GM23338 (cell line): ENCODE data around the gene DTWD1. TPM values are rescaled to one million over a fixed set of nuclear protein-coding genes. Genes with fewer than 3 reads are reported as not detected.

ENCODE experiments used
- ATAC-seq: fragments of 200-7000 bp; cut with Tn5 transposase; 3 replicates; pipeline ENCODE4 v1.9.1; 2020
- DNase-seq: peaks from one replicate; pipeline ENCODE4 v3.0.0-alpha.2; 2015; ENCODE audit warnings: low spot score
- H2AFZ ChIP-seq: fragments of 200-600 bp; sonication (generic); 2 replicates; pipeline ENCODE4 v1.8.0; 2016; ENCODE audit warnings: antibody characterized with exemption, mild to moderate bottlenecking, moderate library complexity
- H3F3A ChIP-seq: fragments of 200-600 bp; sonication (generic); replicated peaks from 2 replicates; pipeline ENCODE4 v1.8.0; 2017; ENCODE audit warnings: antibody characterized with exemption, mixed run types, low read depth
- H3K27ac ChIP-seq: fragments of 200-600 bp; sonication (generic); 2 replicates; pipeline ENCODE4 v1.6.1; 2016; ENCODE audit warnings: low read depth
- H3K27me3 ChIP-seq: fragments of 200-600 bp; sonication (generic); 2 replicates; pipeline ENCODE4 v1.8.0; 2016; ENCODE audit warnings: mild to moderate bottlenecking, mixed run types, moderate library complexity; ENCODE audit not compliant: insufficient read depth
- H3K36me3 ChIP-seq: fragments of 200-600 bp; sonication (generic); 2 replicates; pipeline ENCODE4 v1.8.0; 2016; ENCODE audit warnings: mild to moderate bottlenecking; ENCODE audit not compliant: insufficient read depth
- H3K4me1 ChIP-seq: fragments of 200-600 bp; sonication (generic); 2 replicates; pipeline ENCODE4 v1.8.0; 2016; ENCODE audit warnings: mild to moderate bottlenecking, moderate library complexity; ENCODE audit not compliant: insufficient read depth
- H3K4me2 ChIP-seq: fragments of 200-600 bp; sonication (generic); 2 replicates; pipeline ENCODE4 v1.7.1; 2017; ENCODE audit warnings: mixed run types
- H3K4me3 ChIP-seq: fragments of 200-600 bp; sonication (generic); 2 replicates; pipeline ENCODE4 v1.6.1; 2016; ENCODE audit warnings: mixed run types
- H3K79me2 ChIP-seq: fragments of 200-600 bp; sonication (generic); replicated peaks from 2 replicates; pipeline ENCODE4 v1.8.0; 2017; ENCODE audit warnings: mild to moderate bottlenecking; ENCODE audit not compliant: insufficient read depth
- H3K9me2 ChIP-seq: fragments of 200-600 bp; sonication (generic); 2 replicates; pipeline ENCODE4 v1.8.0; 2017; ENCODE audit not compliant: insufficient read depth
- H4K20me1 ChIP-seq: fragments of 200-600 bp; sonication (generic); replicated peaks from 2 replicates; pipeline ENCODE4 v1.8.0; 2017; ENCODE audit warnings: mild to moderate bottlenecking; ENCODE audit not compliant: insufficient read depth
- H3K27ac Mint-ChIP-seq: 2 replicates; pipeline ENCODE4 v1.8.0; 2020; ENCODE audit warnings: inconsistent platforms, mild to moderate bottlenecking, moderate library complexity, mixed read lengths
- H3K27me3 Mint-ChIP-seq: 3 replicates; pipeline ENCODE4 v1.8.0; 2022; ENCODE audit warnings: low read depth, mild to moderate bottlenecking, moderate library complexity, mixed read lengths, inconsistent platforms; ENCODE audit not compliant: insufficient read depth, poor library complexity
- H3K36me3 Mint-ChIP-seq: 3 replicates; pipeline ENCODE4 v1.8.0; 2021; ENCODE audit warnings: low read depth, mild to moderate bottlenecking, inconsistent platforms, moderate library complexity, mixed read lengths
- H3K4me1 Mint-ChIP-seq: 3 replicates; pipeline ENCODE4 v1.8.0; 2020; ENCODE audit warnings: mild to moderate bottlenecking, inconsistent platforms, mixed read lengths
- H3K4me3 Mint-ChIP-seq: 3 replicates; pipeline ENCODE4 v1.8.0; 2021; ENCODE audit warnings: moderate library complexity, mild to moderate bottlenecking, inconsistent platforms, mixed read lengths
- H3K9me3 Mint-ChIP-seq: 3 replicates; pipeline ENCODE4 v1.8.0; 2020; ENCODE audit warnings: moderate library complexity, mild to moderate bottlenecking, inconsistent platforms, mixed read lengths
- CREB1 ChIP-seq: fragments of 250-450 bp; sonication (Bioruptor Pico); IDR thresholded peaks from 2 replicates; pipeline ENCODE4 v1.5.0; 2020; ENCODE audit warnings: low read depth, mild to moderate bottlenecking, moderate library complexity
- EZH2 ChIP-seq: fragments of 200-600 bp; sonication (generic); IDR thresholded peaks from one replicate; pipeline ENCODE4 v1.8.0; 2017; ENCODE audit warnings: antibody characterized with exemption, mild to moderate bottlenecking, low read depth; ENCODE audit not compliant: unreplicated experiment
- EZH2phosphoT487 ChIP-seq: fragments of 200-600 bp; sonication (generic); IDR thresholded peaks from one replicate; pipeline ENCODE4 v1.8.1; 2018; ENCODE audit warnings: antibody characterized with exemption; ENCODE audit not compliant: unreplicated experiment
- JUNB ChIP-seq: IDR thresholded peaks from one replicate; pipeline ENCODE4 v1.6.1; 2016; ENCODE audit warnings: antibody characterized with exemption; ENCODE audit not compliant: unreplicated experiment
- NANOG ChIP-seq: IDR thresholded peaks from 2 replicates; pipeline ENCODE4 v1.6.1; 2016; ENCODE audit warnings: antibody characterized with exemption, borderline replicate concordance
- POLR2AphosphoS5 ChIP-seq: IDR thresholded peaks from 2 replicates; pipeline ENCODE4 v1.6.1; 2016; ENCODE audit warnings: antibody characterized with exemption, low read depth
- STAT1 ChIP-seq: IDR thresholded peaks from one replicate; pipeline ENCODE4 v1.6.1; 2016; ENCODE audit warnings: antibody characterized with exemption; ENCODE audit not compliant: unreplicated experiment
- ZNF114 ChIP-seq: fragments of 250-450 bp; sonication (Bioruptor Pico); IDR thresholded peaks from 2 replicates; pipeline ENCODE4 v1.5.0; 2020; ENCODE audit warnings: mild to moderate bottlenecking, moderate library complexity
- ZNF331 ChIP-seq: fragments of 250-450 bp; sonication (Bioruptor Pico); IDR thresholded peaks from 2 replicates; pipeline ENCODE4 v1.5.0; 2020; ENCODE audit warnings: low read depth, mild to moderate bottlenecking, moderate library complexity
- polyA plus RNA-seq: library from polyadenylated mRNA; unstranded; fragments of >200 nt; fragmentation: Nextera tagmentation; extraction: Ambion mirVana; gene quantifications from 2 replicates; pipeline ENCODE4 v1.2.1, GENCODE V29; 2016
- total RNA-seq: library from RNA; depleted of rRNA; stranded (reverse); fragments of >200 nt; shearing (Covaris generic); gene quantifications from 2 replicates; pipeline ENCODE4 v1.2.3, GENCODE V29; 2014
- TF ChIP-seq, protein P1 (sequence below): IDR thresholded peaks from one replicate; pipeline ENCODE4 v1.6.1; 2018; ENCODE audit warnings: antibody characterized with exemption; ENCODE audit not compliant: unreplicated experiment
- TF ChIP-seq, protein P2 (sequence below), 2 experiments: fragments of 200-600 bp in 1 of 2; sonication (generic) in 1 of 2; conservative IDR thresholded peaks; 2 replicates each; pipeline versions ENCODE4 v1.5.1 to v1.6.1; 2016 to 2017; ENCODE audit warnings: antibody characterized with exemption in 2 of 2, low read depth in 2 of 2, mild to moderate bottlenecking in 2 of 2, moderate library complexity in 1 of 2
- TF ChIP-seq, protein P3 (sequence below): fragments of 250-450 bp; sonication (Bioruptor Pico); IDR thresholded peaks from 2 replicates; pipeline ENCODE4 v1.5.0; 2020; ENCODE audit warnings: mild to moderate bottlenecking, moderate library complexity
- TF ChIP-seq, protein P4 (sequence below): IDR thresholded peaks from 2 replicates; pipeline ENCODE4 v1.6.1; 2016; ENCODE audit warnings: antibody characterized with exemption

The DTWD1 gene
- total and polyA plus RNA-seq, 2 experiments from 2014 or later, result 28.4 to 45.2 TPM

DNA sequence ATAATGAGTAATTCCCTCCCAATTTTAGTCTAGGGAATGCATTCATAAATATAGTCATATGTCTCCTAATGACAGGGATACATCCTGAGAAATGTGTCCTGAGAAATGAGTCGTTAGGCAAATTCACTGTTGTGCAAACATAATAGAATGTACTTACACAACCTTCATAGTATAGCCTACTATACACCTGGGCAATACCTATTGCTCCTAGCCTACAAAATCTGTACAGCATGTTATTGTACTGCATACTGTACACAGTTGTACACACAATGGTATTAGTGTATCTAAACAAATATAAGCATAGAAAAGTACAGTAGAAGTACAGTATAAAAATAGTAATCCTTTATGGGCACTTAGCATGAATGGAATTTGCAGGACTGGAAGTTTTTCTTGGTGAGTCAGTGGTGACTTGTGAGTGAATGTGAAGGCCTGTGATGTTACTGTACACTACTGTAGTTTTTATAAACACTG lies 6.6 kb downstream of the DTWD1 start:
- peaks cover 25% of the 10 kb centered on the region for H3K79me2 ChIP-seq
- H3K4me3 ChIP-seq, result no peak overlapping the region
- H3K36me3 Mint-ChIP-seq, result peaks cover 44% of the 10 kb centered on the region

More for the DNA sequence above, 6.6 kb downstream of the DTWD1 start:
- Histone ChIP-seq H3K27me3 (no peaks in the 10 kb centered on the region), H3K9me2 (0 out of 2 replicates have a peak, but pooled peaks cover 2% of the 10 kb centered on the region), H3F3A (no peaks in the 10 kb centered on the region), H4K20me1 (no peaks in the 10 kb centered on the region), H3K4me1 (0 out of 2 replicates have a peak, but pooled peaks cover under 1% of the 10 kb centered on the region), H2AFZ (no peak overlapping the region), H3K36me3 (peaks cover 31% of the 10 kb centered on the region), H3K4me2 (no peak overlapping the region), H3K27ac (no peak overlapping the region)
- H3K9me3 Mint-ChIP-seq, result peaks cover 21% of the 10 kb centered on the region
- ATAC-seq (no peak), DNase-seq (no peak)
- no peak overlapping the region for H3K4me3 Mint-ChIP-seq
- H3K27ac Mint-ChIP-seq, result no peak overlapping the region
- TF ChIP-seq POLR2AphosphoS5 (no peak), ZNF114 (CRISPR knock-in tag) (no peak), EZH2phosphoT487 (no peak), NANOG (no peak), ZNF331 (CRISPR knock-in tag) (no peak), JUNB (no peak), EZH2 (no peak), CREB1 (no peak), STAT1 (no peak)
- TF ChIP-seq, protein P1, sequence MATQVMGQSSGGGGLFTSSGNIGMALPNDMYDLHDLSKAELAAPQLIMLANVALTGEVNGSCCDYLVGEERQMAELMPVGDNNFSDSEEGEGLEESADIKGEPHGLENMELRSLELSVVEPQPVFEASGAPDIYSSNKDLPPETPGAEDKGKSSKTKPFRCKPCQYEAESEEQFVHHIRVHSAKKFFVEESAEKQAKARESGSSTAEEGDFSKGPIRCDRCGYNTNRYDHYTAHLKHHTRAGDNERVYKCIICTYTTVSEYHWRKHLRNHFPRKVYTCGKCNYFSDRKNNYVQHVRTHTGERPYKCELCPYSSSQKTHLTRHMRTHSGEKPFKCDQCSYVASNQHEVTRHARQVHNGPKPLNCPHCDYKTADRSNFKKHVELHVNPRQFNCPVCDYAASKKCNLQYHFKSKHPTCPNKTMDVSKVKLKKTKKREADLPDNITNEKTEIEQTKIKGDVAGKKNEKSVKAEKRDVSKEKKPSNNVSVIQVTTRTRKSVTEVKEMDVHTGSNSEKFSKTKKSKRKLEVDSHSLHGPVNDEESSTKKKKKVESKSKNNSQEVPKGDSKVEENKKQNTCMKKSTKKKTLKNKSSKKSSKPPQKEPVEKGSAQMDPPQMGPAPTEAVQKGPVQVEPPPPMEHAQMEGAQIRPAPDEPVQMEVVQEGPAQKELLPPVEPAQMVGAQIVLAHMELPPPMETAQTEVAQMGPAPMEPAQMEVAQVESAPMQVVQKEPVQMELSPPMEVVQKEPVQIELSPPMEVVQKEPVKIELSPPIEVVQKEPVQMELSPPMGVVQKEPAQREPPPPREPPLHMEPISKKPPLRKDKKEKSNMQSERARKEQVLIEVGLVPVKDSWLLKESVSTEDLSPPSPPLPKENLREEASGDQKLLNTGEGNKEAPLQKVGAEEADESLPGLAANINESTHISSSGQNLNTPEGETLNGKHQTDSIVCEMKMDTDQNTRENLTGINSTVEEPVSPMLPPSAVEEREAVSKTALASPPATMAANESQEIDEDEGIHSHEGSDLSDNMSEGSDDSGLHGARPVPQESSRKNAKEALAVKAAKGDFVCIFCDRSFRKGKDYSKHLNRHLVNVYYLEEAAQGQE, result no peak
- TF ChIP-seq, protein P2, sequence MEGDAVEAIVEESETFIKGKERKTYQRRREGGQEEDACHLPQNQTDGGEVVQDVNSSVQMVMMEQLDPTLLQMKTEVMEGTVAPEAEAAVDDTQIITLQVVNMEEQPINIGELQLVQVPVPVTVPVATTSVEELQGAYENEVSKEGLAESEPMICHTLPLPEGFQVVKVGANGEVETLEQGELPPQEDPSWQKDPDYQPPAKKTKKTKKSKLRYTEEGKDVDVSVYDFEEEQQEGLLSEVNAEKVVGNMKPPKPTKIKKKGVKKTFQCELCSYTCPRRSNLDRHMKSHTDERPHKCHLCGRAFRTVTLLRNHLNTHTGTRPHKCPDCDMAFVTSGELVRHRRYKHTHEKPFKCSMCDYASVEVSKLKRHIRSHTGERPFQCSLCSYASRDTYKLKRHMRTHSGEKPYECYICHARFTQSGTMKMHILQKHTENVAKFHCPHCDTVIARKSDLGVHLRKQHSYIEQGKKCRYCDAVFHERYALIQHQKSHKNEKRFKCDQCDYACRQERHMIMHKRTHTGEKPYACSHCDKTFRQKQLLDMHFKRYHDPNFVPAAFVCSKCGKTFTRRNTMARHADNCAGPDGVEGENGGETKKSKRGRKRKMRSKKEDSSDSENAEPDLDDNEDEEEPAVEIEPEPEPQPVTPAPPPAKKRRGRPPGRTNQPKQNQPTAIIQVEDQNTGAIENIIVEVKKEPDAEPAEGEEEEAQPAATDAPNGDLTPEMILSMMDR (conservative IDR thresholded peaks at IDR 0.05; ENCODE audit: low read depth in 2 of 2), result no peak
- TF ChIP-seq, protein P3, sequence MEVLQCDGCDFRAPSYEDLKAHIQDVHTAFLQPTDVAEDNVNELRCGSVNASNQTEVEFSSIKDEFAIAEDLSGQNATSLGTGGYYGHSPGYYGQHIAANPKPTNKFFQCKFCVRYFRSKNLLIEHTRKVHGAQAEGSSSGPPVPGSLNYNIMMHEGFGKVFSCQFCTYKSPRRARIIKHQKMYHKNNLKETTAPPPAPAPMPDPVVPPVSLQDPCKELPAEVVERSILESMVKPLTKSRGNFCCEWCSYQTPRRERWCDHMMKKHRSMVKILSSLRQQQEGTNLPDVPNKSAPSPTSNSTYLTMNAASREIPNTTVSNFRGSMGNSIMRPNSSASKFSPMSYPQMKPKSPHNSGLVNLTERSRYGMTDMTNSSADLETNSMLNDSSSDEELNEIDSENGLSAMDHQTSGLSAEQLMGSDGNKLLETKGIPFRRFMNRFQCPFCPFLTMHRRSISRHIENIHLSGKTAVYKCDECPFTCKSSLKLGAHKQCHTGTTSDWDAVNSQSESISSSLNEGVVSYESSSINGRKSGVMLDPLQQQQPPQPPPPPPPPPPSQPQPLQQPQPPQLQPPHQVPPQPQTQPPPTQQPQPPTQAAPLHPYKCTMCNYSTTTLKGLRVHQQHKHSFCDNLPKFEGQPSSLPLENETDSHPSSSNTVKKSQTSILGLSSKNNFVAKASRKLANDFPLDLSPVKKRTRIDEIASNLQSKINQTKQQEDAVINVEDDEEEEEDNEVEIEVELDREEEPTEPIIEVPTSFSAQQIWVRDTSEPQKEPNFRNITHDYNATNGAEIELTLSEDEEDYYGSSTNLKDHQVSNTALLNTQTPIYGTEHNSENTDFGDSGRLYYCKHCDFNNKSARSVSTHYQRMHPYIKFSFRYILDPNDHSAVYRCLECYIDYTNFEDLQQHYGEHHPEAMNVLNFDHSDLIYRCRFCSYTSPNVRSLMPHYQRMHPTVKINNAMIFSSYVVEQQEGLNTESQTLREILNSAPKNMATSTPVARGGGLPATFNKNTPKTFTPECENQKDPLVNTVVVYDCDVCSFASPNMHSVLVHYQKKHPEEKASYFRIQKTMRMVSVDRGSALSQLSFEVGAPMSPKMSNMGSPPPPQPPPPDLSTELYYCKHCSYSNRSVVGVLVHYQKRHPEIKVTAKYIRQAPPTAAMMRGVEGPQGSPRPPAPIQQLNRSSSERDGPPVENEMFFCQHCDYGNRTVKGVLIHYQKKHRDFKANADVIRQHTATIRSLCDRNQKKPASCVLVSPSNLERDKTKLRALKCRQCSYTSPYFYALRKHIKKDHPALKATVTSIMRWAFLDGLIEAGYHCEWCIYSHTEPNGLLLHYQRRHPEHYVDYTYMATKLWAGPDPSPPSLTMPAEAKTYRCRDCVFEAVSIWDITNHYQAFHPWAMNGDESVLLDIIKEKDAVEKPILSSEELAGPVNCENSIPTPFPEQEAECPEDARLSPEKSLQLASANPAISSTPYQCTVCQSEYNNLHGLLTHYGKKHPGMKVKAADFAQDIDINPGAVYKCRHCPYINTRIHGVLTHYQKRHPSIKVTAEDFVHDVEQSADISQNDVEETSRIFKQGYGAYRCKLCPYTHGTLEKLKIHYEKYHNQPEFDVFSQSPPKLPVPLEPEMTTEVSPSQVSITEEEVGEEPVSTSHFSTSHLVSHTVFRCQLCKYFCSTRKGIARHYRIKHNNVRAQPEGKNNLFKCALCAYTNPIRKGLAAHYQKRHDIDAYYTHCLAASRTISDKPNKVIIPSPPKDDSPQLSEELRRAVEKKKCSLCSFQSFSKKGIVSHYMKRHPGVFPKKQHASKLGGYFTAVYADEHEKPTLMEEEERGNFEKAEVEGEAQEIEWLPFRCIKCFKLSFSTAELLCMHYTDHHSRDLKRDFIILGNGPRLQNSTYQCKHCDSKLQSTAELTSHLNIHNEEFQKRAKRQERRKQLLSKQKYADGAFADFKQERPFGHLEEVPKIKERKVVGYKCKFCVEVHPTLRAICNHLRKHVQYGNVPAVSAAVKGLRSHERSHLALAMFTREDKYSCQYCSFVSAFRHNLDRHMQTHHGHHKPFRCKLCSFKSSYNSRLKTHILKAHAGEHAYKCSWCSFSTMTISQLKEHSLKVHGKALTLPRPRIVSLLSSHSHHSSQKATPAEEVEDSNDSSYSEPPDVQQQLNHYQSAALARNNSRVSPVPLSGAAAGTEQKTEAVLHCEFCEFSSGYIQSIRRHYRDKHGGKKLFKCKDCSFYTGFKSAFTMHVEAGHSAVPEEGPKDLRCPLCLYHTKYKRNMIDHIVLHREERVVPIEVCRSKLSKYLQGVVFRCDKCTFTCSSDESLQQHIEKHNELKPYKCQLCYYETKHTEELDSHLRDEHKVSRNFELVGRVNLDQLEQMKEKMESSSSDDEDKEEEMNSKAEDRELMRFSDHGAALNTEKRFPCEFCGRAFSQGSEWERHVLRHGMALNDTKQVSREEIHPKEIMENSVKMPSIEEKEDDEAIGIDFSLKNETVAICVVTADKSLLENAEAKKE (CRISPR knock-in tag), result no peak
- TF ChIP-seq, protein P4, sequence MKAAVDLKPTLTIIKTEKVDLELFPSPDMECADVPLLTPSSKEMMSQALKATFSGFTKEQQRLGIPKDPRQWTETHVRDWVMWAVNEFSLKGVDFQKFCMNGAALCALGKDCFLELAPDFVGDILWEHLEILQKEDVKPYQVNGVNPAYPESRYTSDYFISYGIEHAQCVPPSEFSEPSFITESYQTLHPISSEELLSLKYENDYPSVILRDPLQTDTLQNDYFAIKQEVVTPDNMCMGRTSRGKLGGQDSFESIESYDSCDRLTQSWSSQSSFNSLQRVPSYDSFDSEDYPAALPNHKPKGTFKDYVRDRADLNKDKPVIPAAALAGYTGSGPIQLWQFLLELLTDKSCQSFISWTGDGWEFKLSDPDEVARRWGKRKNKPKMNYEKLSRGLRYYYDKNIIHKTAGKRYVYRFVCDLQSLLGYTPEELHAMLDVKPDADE, result no peak
- H3K4me1 Mint-ChIP-seq, result peaks cover 3% of the 10 kb centered on the region; the same call in 1 of the 3 replicates
- no peaks in the 10 kb centered on the region for H3K27me3 Mint-ChIP-seq
